HepG2 (cell line): ENCODE results near the gene FYTTD1.
"Not testable (repeated sequence)": the region's sequence is repeated elsewhere in the genome, so short reads cannot be mapped to it uniquely, and the experiment has no call there.

Experiments used
- E2F1 ChIP-seq: sonication (generic); formaldehyde crosslinking; IDR thresholded peaks from 2 replicates; pipeline ENCODE4 v1.5.0; 2020; ENCODE audit warnings: missing genetic modification reagents
- ETV6 ChIP-seq: sonication (generic); formaldehyde crosslinking; conservative IDR thresholded peaks from 2 replicates; pipeline ENCODE4 v1.4.0; 2020; ENCODE audit warnings: missing genetic modification reagents
- JUNB ChIP-seq: sonication (generic); formaldehyde crosslinking; IDR thresholded peaks from 2 replicates; pipeline ENCODE4 v1.8.0; 2022; ENCODE audit warnings: missing genetic modification reagents, mild to moderate bottlenecking, borderline replicate concordance
- SNAPC2 ChIP-seq: sonication (generic); formaldehyde crosslinking; IDR thresholded peaks from 2 replicates; pipeline ENCODE4 v1.8.1; 2022; ENCODE audit warnings: mild to moderate bottlenecking, missing genetic modification reagents
- SUZ12 ChIP-seq: fragments of 150-350 bp; IDR thresholded peaks from 2 replicates; pipeline ENCODE4 v1.6.1; 2014; ENCODE audit warnings: low read depth, low read length
- TAF15 ChIP-seq: fragments of 200-400 bp; formaldehyde crosslinking; IDR thresholded peaks from one replicate; pipeline ENCODE4 v1.6.1; 2018; ENCODE audit warnings: mild to moderate bottlenecking, low read depth, low read length; ENCODE audit not compliant: poor library complexity, severe bottlenecking
- USF2 ChIP-seq, 2 experiments: sonication (generic) in 1 of 2; formaldehyde crosslinking in 1 of 2; IDR thresholded peaks; 2 replicates each; pipeline versions ENCODE4 v1.5.1 to v1.6.1; 2011 to 2020; ENCODE audit warnings: borderline replicate concordance in 1 of 2, low read depth in 1 of 2, low read length in 1 of 2, mild to moderate bottlenecking in 1 of 2, missing genetic modification reagents in 1 of 2, moderate library complexity in 1 of 2
- ZNF703 ChIP-seq: sonication (generic); formaldehyde crosslinking; IDR thresholded peaks from 2 replicates; pipeline ENCODE4 v1.5.1; 2020; ENCODE audit warnings: missing genetic modification reagents, mild to moderate bottlenecking, moderate library complexity, borderline replicate concordance
- ZNF704 ChIP-seq: sonication (generic); formaldehyde crosslinking; IDR thresholded peaks from 2 replicates; pipeline ENCODE4 v1.8.1; 2023; ENCODE audit warnings: mild to moderate bottlenecking, inconsistent platforms, moderate library complexity, missing genetic modification reagents, borderline replicate concordance

DNA sequence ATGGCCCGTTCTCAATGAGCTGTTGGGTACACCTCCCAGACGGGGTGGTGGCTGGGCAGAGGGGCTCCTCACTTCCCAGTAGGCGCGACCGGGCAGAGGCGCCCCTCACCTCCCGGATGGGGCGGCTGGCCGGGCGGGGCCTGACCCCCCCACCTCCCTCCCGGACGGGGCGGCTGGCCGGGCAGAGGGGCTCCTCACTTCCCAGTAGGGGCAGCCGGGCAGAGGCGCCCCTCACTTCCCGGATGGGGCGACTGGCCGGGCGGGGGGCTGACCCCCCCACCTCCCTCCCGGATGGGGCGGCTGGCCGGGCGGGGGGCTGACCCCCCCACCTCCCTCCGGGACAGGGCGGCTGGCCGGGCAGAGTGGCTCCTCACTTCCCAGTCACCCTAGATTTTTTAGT lies 18.2 kb upstream of the FYTTD1 start:
- not testable (repeated sequence) for TF ChIP-seq SNAPC2 (CRISPR knock-in tag); TAF15; E2F1 (CRISPR knock-in tag); JUNB (CRISPR knock-in tag); USF2 (IDR thresholded peaks at IDR 0.05; ENCODE audit: low read depth, low read length); USF2 (CRISPR knock-in tag; IDR thresholded peaks at IDR 0.05; ENCODE audit: borderline replicate concordance); SUZ12; ZNF703 (CRISPR knock-in tag); ETV6 (CRISPR knock-in tag); ZNF704 (CRISPR knock-in tag)
